Cardiac muscle cell (in vitro differentiated cells and primary cell): ENCODE results near the gene USO1. TPM values are rescaled to one million over a fixed set of nuclear protein-coding genes. Genes with fewer than 3 reads are reported as not detected.
"Not testable (repeated sequence)": the region's sequence is repeated elsewhere in the genome, so short reads cannot be mapped to it uniquely, and the experiment has no call there.

Experiments
- DNase-seq, 2 donors: peaks; one replicate each; pipeline versions ENCODE4 v3.0.0 to v3.0.0-alpha.2; 2010 to 2017; ENCODE audit warnings: low read depth in 1 of 2, low spot score in 1 of 2
- H3K27ac ChIP-seq: fragments of 200-600 bp; sonication (generic); 2 replicates; pipeline ENCODE4 v1.5.1; 2016
- H3K27me3 ChIP-seq: fragments of 200-600 bp; sonication (generic); 2 replicates; pipeline ENCODE4 v1.6.0; 2016; ENCODE audit warnings: control low read depth
- H3K36me3 ChIP-seq: fragments of 200-600 bp; sonication (generic); 2 replicates; pipeline ENCODE4 v1.5.1; 2016; ENCODE audit warnings: control low read depth
- H3K4me1 ChIP-seq: fragments of 200-600 bp; sonication (generic); 2 replicates; pipeline ENCODE4 v1.8.1; 2017; ENCODE audit warnings: low read depth, mild to moderate bottlenecking, mixed run types
- H3K4me3 ChIP-seq: fragments of 200-600 bp; sonication (generic); 2 replicates; pipeline ENCODE4 v1.5.1; 2016; ENCODE audit warnings: mild to moderate bottlenecking
- H3K9me3 ChIP-seq: fragments of 200-600 bp; sonication (generic); 2 replicates; pipeline ENCODE4 v1.5.1; 2017; ENCODE audit warnings: low read depth, mild to moderate bottlenecking, control low read depth
- CTCF ChIP-seq: IDR thresholded peaks from 2 replicates; pipeline ENCODE4 v1.5.1; 2012; ENCODE audit warnings: low read depth, mild to moderate bottlenecking, low read length
- polyA plus RNA-seq: library from polyadenylated mRNA; unstranded; fragments of >200 nt; fragmentation: Nextera tagmentation; extraction: Ambion mirVana; gene quantifications from 2 replicates; pipeline ENCODE4 v1.2.1, GENCODE V29; 2016
- total RNA-seq: library from RNA; depleted of rRNA; stranded (reverse); fragments of >200 nt; gene quantifications from 2 replicates; pipeline ENCODE4 v1.2.3, GENCODE V29; 2016

Gene USO1
- total and polyA plus RNA-seq, 2 experiments from 2014 or later, result 45.1 to 50.5 TPM

- no peaks in the 10 kb centered on the region for H3K9me3 ChIP-seq
- H3K27me3 ChIP-seq, result no peaks in the 10 kb centered on the region
- no peaks in the 10 kb centered on the region for H3K4me1 ChIP-seq
- H3K4me3 ChIP-seq, result no peak overlapping the region
- DNase-seq, result no peak
- H3K27ac ChIP-seq, result no peak overlapping the region
- no peak for TF ChIP-seq CTCF
- peaks cover 49% of the 10 kb centered on the region for H3K36me3 ChIP-seq
These were observed 65.6 kb downstream of the USO1 start for GRCh38 chr4:75790024-75790423.

GRCh38 chr4:75800972-75801371 is 76.6 kb downstream of the USO1 start:
- H3K27me3 ChIP-seq, result no peaks in the 10 kb centered on the region
- H3K4me3 ChIP-seq, result no peak overlapping the region
- no peaks in the 10 kb centered on the region for H3K9me3 ChIP-seq
- H3K27ac ChIP-seq, result no peak overlapping the region
- DNase-seq, result no peak
- no peak for TF ChIP-seq CTCF
- no peaks in the 10 kb centered on the region for H3K4me1 ChIP-seq
- peaks cover 33% of the 10 kb centered on the region for H3K36me3 ChIP-seq

- H3K9me3 ChIP-seq, H3K4me3 ChIP-seq, H3K4me1 ChIP-seq, DNase-seq, H3K27me3 ChIP-seq, H3K27ac ChIP-seq: not testable (repeated sequence)
- H3K36me3 ChIP-seq, result peaks cover 53% of the 10 kb centered on the region
These were observed 81.7 kb downstream of the USO1 start for GRCh38 chr4:75806035-75806434.

GRCh38 chr4:75817901-75818300 is 93.5 kb downstream of the USO1 start:
- peaks cover 9% of the 10 kb centered on the region for H3K36me3 ChIP-seq

GRCh38 chr4:75819121-75819520 is 94.7 kb downstream of the USO1 start:
- no peaks in the 10 kb centered on the region for H3K36me3 ChIP-seq
- no peak overlapping the region for H3K27ac ChIP-seq
- no peak for TF ChIP-seq CTCF
- H3K27me3 ChIP-seq, result no peaks in the 10 kb centered on the region
- DNase-seq, result no peak
- no peak overlapping the region for H3K4me3 ChIP-seq
- no peaks in the 10 kb centered on the region for H3K9me3 ChIP-seq
- no peaks in the 10 kb centered on the region for H3K4me1 ChIP-seq

More at GRCh38 chr4:75817901-75818300, 93.5 kb downstream of the USO1 start:
- no peak for TF ChIP-seq CTCF
- Histone ChIP-seq H3K9me3 (no peaks in the 10 kb centered on the region), H3K4me3 (no peak overlapping the region), H3K4me1 (no peaks in the 10 kb centered on the region), H3K27ac (no peak overlapping the region), H3K27me3 (no peaks in the 10 kb centered on the region)
- DNase-seq, result no peak

GRCh38 chr4:75820197-75820596 is 95.8 kb downstream of the USO1 start:
- DNase-seq, result no peak
- H3K27me3 ChIP-seq, result no peaks in the 10 kb centered on the region
- H3K36me3 ChIP-seq, result no peaks in the 10 kb centered on the region
- no peak overlapping the region for H3K4me3 ChIP-seq
- H3K9me3 ChIP-seq, result no peaks in the 10 kb centered on the region
- no peak for TF ChIP-seq CTCF
- H3K4me1 ChIP-seq, result no peaks in the 10 kb centered on the region
- no peak overlapping the region for H3K27ac ChIP-seq
